Upper lobe of left lung (tissue), 6 donors: ENCODE data around the gene PLBD2. TPM values are rescaled to one million over a fixed set of nuclear protein-coding genes. Genes with fewer than 3 reads are reported as not detected.

Experiments
- ATAC-seq, 2 donors: fragments of 200-7000 bp; cut with Tn5 transposase; one replicate each; pipeline ENCODE4 v1.9.1; 2022; ENCODE audit warnings: mild to moderate bottlenecking in 2 of 2, moderate library complexity in 2 of 2; ENCODE audit not compliant: low FRiP score in 2 of 2
- DNase-seq, 2 donors: peaks; one replicate each; pipeline ENCODE4 v3.0.0-alpha.2; 2019 to 2020
- H3K27ac ChIP-seq, 4 donors: fragments of 200-600 bp; sonication (generic); one replicate each; pipeline ENCODE4 v1.5.1; 2016 to 2019
- H3K27me3 ChIP-seq, 4 donors: fragments of 200-600 bp; sonication (generic); one replicate each; pipeline ENCODE4 v1.5.1; 2017 to 2019
- H3K36me3 ChIP-seq, 4 donors: fragments of 200-600 bp; sonication (generic); one replicate each; pipeline ENCODE4 v1.5.1; 2016 to 2019
- H3K4me1 ChIP-seq, 4 donors: fragments of 200-600 bp; sonication (generic); one replicate each; pipeline ENCODE4 v1.5.1; 2018 to 2019
- H3K4me3 ChIP-seq, 4 donors: fragments of 200-600 bp; sonication (generic); one replicate each; pipeline ENCODE4 v1.5.1; 2017 to 2019; ENCODE audit warnings: mild to moderate bottlenecking in 2 of 4, moderate library complexity in 1 of 4
- H3K9me3 ChIP-seq, 4 donors: fragments of 200-600 bp; sonication (generic); one replicate each; pipeline ENCODE4 v1.5.1; 2018 to 2019
- CTCF ChIP-seq, 6 experiments: fragments of 450-650 bp in 4 of 6; fragments of 200-600 bp in 2 of 6; sonication (generic) in 2 of 6; IDR thresholded peaks; one replicate each; pipeline ENCODE4 v1.5.1; 2016 to 2019; ENCODE audit warnings: antibody characterized with exemption in 6 of 6
- EP300 ChIP-seq, 4 donors: sonication (generic); formaldehyde crosslinking; IDR thresholded peaks; one replicate each; pipeline ENCODE4 v1.5.1; 2017; ENCODE audit warnings: antibody characterized with exemption in 4 of 4, control low read depth in 2 of 4
- POLR2A ChIP-seq, 4 donors: fragments of 450-650 bp; IDR thresholded peaks; one replicate each; pipeline ENCODE4 v1.5.1; 2016 to 2017; ENCODE audit warnings: antibody characterized with exemption in 4 of 4, mild to moderate bottlenecking in 2 of 4
- POLR2AphosphoS5 ChIP-seq, 2 donors: sonication (generic); formaldehyde crosslinking; IDR thresholded peaks; one replicate each; pipeline ENCODE4 v1.5.1; 2017; ENCODE audit warnings: antibody characterized with exemption in 2 of 2
- WGBS, 2 donors: methylation state at CpG; one replicate each; pipeline ENCODE4 v1.1.5; 2017 to 2018; 5-methylcytosine and 5-hydroxymethylcytosine counted together
- total RNA-seq, 6 donors: library from RNA; depleted of rRNA in 4 of 6; stranded (reverse); fragments of >200 nt in 4 of 6; gene quantifications; one replicate each; pipeline versions ENCODE4 v1.1.0 to v1.2.1, GENCODE V29; 2016 to 2021
- donor health status: DM: no; HTN: no; CAD: no; lungs with moderate emphysema.
- donor health status: DM: no; HTN: yes; CAD: no; lungs with severe emphysema.

The PLBD2 gene
- total RNA-seq, 6 donors from 2014 or later = 19.5 to 60.0 (median 46.4) TPM

GRCh38 chr12:113322343-113322742 is 36.0 kb upstream of the PLBD2 start:
- ATAC-seq = peak in 1 of 2 donors; percentile 48
- no peak for DNase-seq
- Histone ChIP-seq H3K27me3 (no peaks in the 10 kb centered on the region), H3K9me3 (no peaks in the 10 kb centered on the region), H3K4me3 (no peak overlapping the region), H3K27ac (no peak overlapping the region), H3K4me1 (peaks cover 0 to 13% (median 7%) of the 10 kb centered on the region in 4 donors), H3K36me3 (peaks cover 11 to 39% (median 35%) of the 10 kb centered on the region in 4 donors)
- TF ChIP-seq EP300 (IDR thresholded peaks at IDR 0.05) (no peak), POLR2A (IDR thresholded peaks at IDR 0.05) (no peak), POLR2AphosphoS5 (IDR thresholded peaks at IDR 0.05) (no peak), CTCF (IDR thresholded peaks at IDR 0.05) (no peak)
- 72 to 84% methylated on average over 2 of the region's 2 CpGs for WGBS, 2 donors

- Histone ChIP-seq H3K36me3 (peaks cover 0 to 22% (median 14%) of the 10 kb centered on the region in 4 donors), H3K27ac (peak overlapping the region in 2 of 4 donors; percentile 18 to 49), H3K27me3 (no peaks in the 10 kb centered on the region), H3K4me1 (peaks cover 9 to 24% (median 10%) of the 10 kb centered on the region in 4 donors), H3K4me3 (no peak overlapping the region), H3K9me3 (no peaks in the 10 kb centered on the region)
- TF ChIP-seq POLR2AphosphoS5 (IDR thresholded peaks at IDR 0.05) (no peak), EP300 (IDR thresholded peaks at IDR 0.05) (no peak)
- DNase-seq (no peak), ATAC-seq (peak in 1 of 2 donors; percentile 72)
- WGBS, 2 donors = 58 to 80% methylated on average over 3 of the region's 3 CpGs
Measured at GRCh38 chr12:113325916-113326315, 32.5 kb upstream of the PLBD2 start.

- Histone ChIP-seq H3K36me3 (peaks cover 0 to 27% (median 11%) of the 10 kb centered on the region in 4 donors), H3K4me1 (peaks cover 9 to 24% (median 10%) of the 10 kb centered on the region in 4 donors), H3K9me3 (no peaks in the 10 kb centered on the region), H3K27ac (peak overlapping the region in 3 of 4 donors; percentile 18 to 28 (median 27)), H3K4me3 (no peak overlapping the region), H3K27me3 (no peaks in the 10 kb centered on the region)
- TF ChIP-seq POLR2AphosphoS5 (IDR thresholded peaks at IDR 0.05) = no peak
- no peak for TF ChIP-seq EP300 (IDR thresholded peaks at IDR 0.05)
- TF ChIP-seq POLR2A (IDR thresholded peaks at IDR 0.05) = no peak
- no peak for TF ChIP-seq CTCF (IDR thresholded peaks at IDR 0.05)
- 67 to 69% methylated on average over 4 of the region's 4 CpGs for WGBS, 2 donors
- ATAC-seq (no peak), DNase-seq (no peak)
Measured at GRCh38 chr12:113326775-113327395, 31.5 kb upstream of the PLBD2 start.

- H3K27me3 ChIP-seq = no peaks in the 10 kb centered on the region
- DNase-seq (no peak), ATAC-seq (no peak)
- H3K27ac ChIP-seq = no peak overlapping the region
- TF ChIP-seq POLR2A (IDR thresholded peaks at IDR 0.05) = no peak
- TF ChIP-seq CTCF (IDR thresholded peaks at IDR 0.05) = no peak
- TF ChIP-seq POLR2AphosphoS5 (IDR thresholded peaks at IDR 0.05) = no peak
- TF ChIP-seq EP300 (IDR thresholded peaks at IDR 0.05) = no peak
- WGBS, 2 donors = 83 to 88% methylated on average over 5 of the region's 5 CpGs
- no peaks in the 10 kb centered on the region for H3K9me3 ChIP-seq
- peaks cover 0 to 37% (median 13%) of the 10 kb centered on the region in 4 donors for H3K36me3 ChIP-seq
- H3K4me3 ChIP-seq = no peak overlapping the region
- H3K4me1 ChIP-seq = peaks cover 18 to 29% (median 19%) of the 10 kb centered on the region in 4 donors
Measured at GRCh38 chr12:113328368-113328889, 30.0 kb upstream of the PLBD2 start.

GRCh38 chr12:113329022-113329790 is 29.2 kb upstream of the PLBD2 start:
- Histone ChIP-seq H3K4me1 (peaks cover 24 to 37% (median 27%) of the 10 kb centered on the region in 4 donors), H3K27me3 (no peaks in the 10 kb centered on the region), H3K9me3 (no peaks in the 10 kb centered on the region), H3K36me3 (peaks cover 0 to 37% (median 13%) of the 10 kb centered on the region in 4 donors), H3K4me3 (no peak overlapping the region), H3K27ac (peak overlapping the region in 2 of 4 donors; percentile 27 to 33)
- 75 to 78% methylated on average over 9 of the region's 9 CpGs for WGBS, 2 donors
- ATAC-seq = no peak
- no peak for DNase-seq
- TF ChIP-seq EP300 (IDR thresholded peaks at IDR 0.05) (no peak), CTCF (IDR thresholded peaks at IDR 0.05) (no peak), POLR2AphosphoS5 (IDR thresholded peaks at IDR 0.05) (no peak), POLR2A (IDR thresholded peaks at IDR 0.05) (no peak)
